Tibial artery (tissue), 4 donors: ENCODE data around the gene PDE11A.

ENCODE experiments used
- DNase-seq, 2 donors: peaks; one replicate each; pipeline ENCODE4 v3.0.0-alpha.2; 2019
- H3K27ac ChIP-seq, 2 donors: fragments of 200-600 bp; sonication (generic) in 1 of 2; 1 replicate in 1 of 2; 2 replicates in 1 of 2; pipeline ENCODE4 v1.5.1; 2018 to 2019; ENCODE audit warnings: mild to moderate bottlenecking in 1 of 2
- H3K27me3 ChIP-seq, 2 donors: fragments of 200-600 bp; sonication (generic) in 1 of 2; one replicate each; pipeline versions ENCODE4 v1.5.1 to v1.6.0; 2016 to 2019
- H3K36me3 ChIP-seq, 3 donors: fragments of 200-600 bp; sonication (generic) in 2 of 3; one replicate each; pipeline ENCODE4 v1.5.1; 2016 to 2019; ENCODE audit warnings: mild to moderate bottlenecking in 2 of 3
- H3K4me1 ChIP-seq, 4 donors: fragments of 200-600 bp; sonication (generic) in 2 of 4; 1 replicate in 3 of 4; 2 replicates in 1 of 4; pipeline ENCODE4 v1.5.1; 2016 to 2019
- H3K4me3 ChIP-seq, 2 donors: fragments of 200-600 bp; sonication (generic) in 1 of 2; 1 replicate in 1 of 2; 2 replicates in 1 of 2; pipeline ENCODE4 v1.5.1; 2018 to 2019; ENCODE audit warnings: mild to moderate bottlenecking in 2 of 2
- H3K9me3 ChIP-seq, 3 donors: fragments of 200-600 bp; sonication (generic) in 1 of 3; one replicate each; pipeline ENCODE4 v1.5.1; 2016 to 2019
- intact Hi-C: fragments of 100-400 bp; cut with DNase I; formaldehyde crosslinking; loops from one replicate; pipeline ENCODE4 v1.15.0; 2023; ENCODE audit warnings: low total_unique reads
- TF ChIP-seq, protein P1 (sequence below), 2 experiments: fragments of 200-600 bp in 1 of 2; fragments of 450-650 bp in 1 of 2; IDR thresholded peaks; one replicate each; pipeline ENCODE4 v1.5.1; 2017 to 2019; ENCODE audit warnings: antibody characterized with exemption in 2 of 2, mild to moderate bottlenecking in 1 of 2, moderate library complexity in 1 of 2

Gene PDE11A

DNA sequence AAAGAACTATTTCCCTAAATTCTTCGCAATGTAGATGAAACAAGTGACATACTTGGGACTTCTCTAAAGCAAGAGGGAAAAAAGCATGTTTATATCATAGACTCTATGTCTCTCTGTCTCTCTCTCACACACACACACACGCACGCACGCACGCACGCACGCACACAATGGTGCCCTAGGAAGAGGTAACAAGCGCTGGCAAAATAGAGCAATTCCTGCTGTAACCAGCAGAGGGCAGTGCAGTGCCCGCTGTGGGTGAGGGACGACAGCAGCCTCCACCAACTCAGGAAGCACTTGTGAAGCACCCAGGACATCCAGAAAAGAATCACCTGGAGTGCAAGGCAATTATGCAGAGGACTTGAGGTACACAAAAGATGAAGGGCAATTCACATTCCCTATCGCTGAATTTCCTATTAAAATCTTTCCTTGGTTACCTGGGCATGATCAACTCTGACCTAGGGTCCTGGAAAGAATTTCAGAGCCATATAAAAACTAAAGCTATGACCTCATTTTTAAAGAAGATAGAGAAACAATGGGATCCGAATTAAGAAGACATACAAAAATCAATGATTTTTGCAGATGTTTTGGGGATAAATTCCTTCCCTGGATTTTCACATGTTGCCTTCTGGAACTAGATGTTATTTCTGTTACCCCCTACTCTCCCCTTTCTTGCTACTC, 166.4 kb downstream of the PDE11A start:
- intact Hi-C loops = no loop called here
- Histone ChIP-seq H3K27me3 (no peaks in the 10 kb centered on the region), H3K4me1 (peaks cover 0 to 6% (median 0%) of the 10 kb centered on the region in 4 donors), H3K9me3 (no peaks in the 10 kb centered on the region), H3K27ac (no peak overlapping the region), H3K36me3 (no peaks in the 10 kb centered on the region), H3K4me3 (no peak overlapping the region)
- DNase-seq = peak in 1 of 2 donors; percentile 32
- TF ChIP-seq, protein P1, sequence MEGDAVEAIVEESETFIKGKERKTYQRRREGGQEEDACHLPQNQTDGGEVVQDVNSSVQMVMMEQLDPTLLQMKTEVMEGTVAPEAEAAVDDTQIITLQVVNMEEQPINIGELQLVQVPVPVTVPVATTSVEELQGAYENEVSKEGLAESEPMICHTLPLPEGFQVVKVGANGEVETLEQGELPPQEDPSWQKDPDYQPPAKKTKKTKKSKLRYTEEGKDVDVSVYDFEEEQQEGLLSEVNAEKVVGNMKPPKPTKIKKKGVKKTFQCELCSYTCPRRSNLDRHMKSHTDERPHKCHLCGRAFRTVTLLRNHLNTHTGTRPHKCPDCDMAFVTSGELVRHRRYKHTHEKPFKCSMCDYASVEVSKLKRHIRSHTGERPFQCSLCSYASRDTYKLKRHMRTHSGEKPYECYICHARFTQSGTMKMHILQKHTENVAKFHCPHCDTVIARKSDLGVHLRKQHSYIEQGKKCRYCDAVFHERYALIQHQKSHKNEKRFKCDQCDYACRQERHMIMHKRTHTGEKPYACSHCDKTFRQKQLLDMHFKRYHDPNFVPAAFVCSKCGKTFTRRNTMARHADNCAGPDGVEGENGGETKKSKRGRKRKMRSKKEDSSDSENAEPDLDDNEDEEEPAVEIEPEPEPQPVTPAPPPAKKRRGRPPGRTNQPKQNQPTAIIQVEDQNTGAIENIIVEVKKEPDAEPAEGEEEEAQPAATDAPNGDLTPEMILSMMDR (IDR thresholded peaks at IDR 0.05) = peak; percentile 36 to 61

DNA sequence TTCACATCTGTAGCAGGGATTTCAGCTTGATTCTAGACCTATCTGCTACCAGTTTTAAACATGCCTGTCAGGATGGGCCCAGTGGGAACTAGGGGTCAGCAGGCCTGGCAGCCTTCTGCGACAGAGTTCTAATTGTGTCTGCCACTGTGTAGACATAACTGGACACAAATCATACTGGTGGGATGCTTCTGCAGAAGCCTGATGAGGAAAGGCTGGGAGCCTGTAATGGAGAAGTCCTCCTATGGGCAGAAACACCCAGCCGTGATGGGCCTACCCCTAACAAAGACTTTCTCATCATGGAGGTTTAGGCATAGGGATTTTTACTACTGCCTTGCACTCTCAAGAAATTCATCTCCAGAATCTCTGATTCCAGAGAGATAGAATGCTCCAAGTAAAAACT, 166.9 kb downstream of the PDE11A start:
- Histone ChIP-seq H3K9me3 (no peaks in the 10 kb centered on the region), H3K27me3 (no peaks in the 10 kb centered on the region), H3K4me3 (no peak overlapping the region), H3K27ac (no peak overlapping the region), H3K4me1 (peaks cover 0 to 6% (median 0%) of the 10 kb centered on the region in 4 donors), H3K36me3 (no peaks in the 10 kb centered on the region)
- intact Hi-C loops = no loop called here
- TF ChIP-seq, protein P1 (IDR thresholded peaks at IDR 0.05) = no peak
- DNase-seq = no peak

DNA sequence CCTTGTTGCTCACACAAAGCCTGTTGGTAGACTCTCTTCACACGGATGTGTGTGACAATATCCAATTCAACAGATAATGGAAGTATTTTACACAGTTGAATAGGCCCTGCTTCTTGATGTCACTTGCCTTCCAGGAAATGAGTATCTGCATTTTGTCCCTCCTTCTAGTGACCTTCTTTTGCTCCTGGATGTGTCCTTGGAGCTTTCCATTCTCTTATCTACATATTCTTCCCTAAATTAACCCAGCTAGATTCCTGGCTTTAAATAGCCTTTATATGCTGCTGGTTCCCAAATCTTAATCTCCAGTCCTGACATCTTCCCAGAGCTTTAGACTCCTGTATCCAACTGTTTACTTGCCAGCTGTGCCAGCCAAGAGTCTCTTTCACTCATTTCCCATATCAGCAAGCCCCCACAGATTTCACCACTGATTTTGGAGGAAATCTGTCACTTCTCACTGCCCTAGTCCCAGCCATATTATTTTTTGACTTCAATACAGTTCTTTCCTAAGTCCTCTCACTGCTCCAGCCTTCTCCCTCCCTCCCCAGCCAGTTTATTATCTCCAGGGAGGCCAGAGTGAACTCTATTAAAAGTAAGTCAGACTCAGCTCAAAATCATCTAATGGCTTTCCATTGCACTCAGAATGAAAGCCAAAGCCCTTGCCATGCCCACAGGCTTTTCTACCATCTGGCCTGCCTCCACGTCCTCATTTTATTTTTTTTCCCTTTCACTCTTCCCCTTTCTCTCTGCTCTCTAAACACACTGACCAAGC, 170.0 kb downstream of the PDE11A start:
- intact Hi-C loops = no loop called here
- Histone ChIP-seq H3K36me3 (no peaks in the 10 kb centered on the region), H3K9me3 (no peaks in the 10 kb centered on the region), H3K4me1 (peaks cover 0 to 6% (median 0%) of the 10 kb centered on the region in 4 donors), H3K27ac (no peak overlapping the region), H3K4me3 (no peak overlapping the region), H3K27me3 (no peaks in the 10 kb centered on the region)
- DNase-seq = no peak
- TF ChIP-seq, protein P1 (IDR thresholded peaks at IDR 0.05) = no peak

DNA sequence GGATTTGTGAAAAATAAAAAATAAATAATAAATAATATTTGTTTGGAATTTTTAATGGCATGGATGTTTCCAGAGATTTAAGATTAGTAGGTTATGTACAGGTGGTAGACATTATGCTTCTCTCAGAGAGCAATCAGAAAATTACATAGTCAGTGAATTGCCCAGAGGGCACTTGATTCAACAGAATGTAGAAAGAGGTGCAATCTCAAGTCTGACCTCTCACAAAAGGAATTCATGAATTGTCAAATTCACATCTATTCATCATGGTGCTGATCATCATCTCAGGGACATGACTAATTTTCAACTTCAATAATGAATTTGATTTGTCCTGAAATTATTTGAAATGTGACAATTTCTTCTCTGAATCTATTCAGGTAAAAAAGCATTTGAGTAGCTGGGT, 172.5 kb downstream of the PDE11A start:
- Histone ChIP-seq H3K4me3 (no peak overlapping the region), H3K9me3 (no peaks in the 10 kb centered on the region), H3K27ac (no peak overlapping the region), H3K4me1 (peaks cover 0 to 6% (median 0%) of the 10 kb centered on the region in 4 donors), H3K36me3 (no peaks in the 10 kb centered on the region), H3K27me3 (no peaks in the 10 kb centered on the region)
- intact Hi-C loops = no loop called here
- TF ChIP-seq, protein P1 (IDR thresholded peaks at IDR 0.05) = no peak
- DNase-seq = no peak

DNA sequence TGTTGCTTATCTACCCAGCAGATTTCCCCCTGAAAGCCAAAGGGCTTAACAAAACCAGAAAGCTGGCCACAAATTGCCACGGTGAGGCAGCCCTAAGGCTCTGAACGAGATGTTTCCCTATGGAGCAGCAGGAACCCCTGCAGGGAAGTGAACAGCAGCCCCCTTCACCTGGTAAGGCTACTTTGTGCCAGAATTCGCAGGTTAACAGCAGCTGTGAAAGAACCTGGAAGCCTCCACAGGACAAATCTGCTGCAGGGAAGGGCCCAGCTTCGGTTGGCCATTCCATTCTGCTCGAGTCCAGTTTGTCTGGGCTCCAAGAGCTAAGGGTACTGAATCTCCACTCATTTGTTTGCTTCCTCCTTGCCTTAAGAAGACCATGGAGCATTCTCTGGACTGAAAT, 175.3 kb downstream of the PDE11A start:
- no peak for DNase-seq
- Histone ChIP-seq H3K27ac (no peak overlapping the region), H3K36me3 (no peaks in the 10 kb centered on the region), H3K4me1 (peaks cover 0 to under 1% (median 0%) of the 10 kb centered on the region in 4 donors), H3K27me3 (no peaks in the 10 kb centered on the region), H3K4me3 (no peak overlapping the region), H3K9me3 (no peaks in the 10 kb centered on the region)
- intact Hi-C loops = no loop called here
- TF ChIP-seq, protein P1 (IDR thresholded peaks at IDR 0.05) = no peak
